Globus pallidus (tissue), 1 donor: ENCODE results near the gene ZFYVE1.
A peak's percentile ranks its signal among the peaks of the same experiment; 100 is the strongest.
"Not testable (repeated sequence)": the region's sequence is repeated elsewhere in the genome, so short reads cannot be mapped to it uniquely, and the experiment has no call there.

Experiments
- DNase-seq: peaks from one replicate; pipeline ENCODE4 v3.0.0-alpha.2; 2015; ENCODE audit warnings: low spot score

Gene ZFYVE1

GRCh38 chr14:73004641-73005040 lies 22.3 kb downstream of the ZFYVE1 start:
- DNase-seq: not testable (repeated sequence)

GRCh38 chr14:73003681-73004080 lies 23.2 kb downstream of the ZFYVE1 start:
- DNase-seq: no peak

DNA sequence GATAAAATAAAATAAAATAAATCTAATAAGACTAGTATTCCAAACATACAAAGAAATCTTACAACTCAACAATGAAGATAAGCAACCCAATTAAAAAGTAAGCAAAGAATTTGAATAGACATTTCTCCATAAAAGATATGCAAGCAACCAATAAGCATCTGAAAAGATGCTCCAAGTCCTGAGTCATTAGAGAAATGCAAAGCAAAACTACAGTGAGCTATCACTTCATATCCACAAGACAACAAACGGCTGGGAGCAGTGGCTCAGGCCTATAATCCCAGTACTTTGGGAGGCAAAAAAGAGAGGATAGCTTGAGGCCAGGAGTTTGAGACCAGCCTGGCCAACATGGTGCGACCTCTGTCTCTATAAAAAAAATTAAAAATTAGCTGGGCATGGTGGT lies 26.8 kb downstream of the ZFYVE1 start:
- no peak for DNase-seq

DNA sequence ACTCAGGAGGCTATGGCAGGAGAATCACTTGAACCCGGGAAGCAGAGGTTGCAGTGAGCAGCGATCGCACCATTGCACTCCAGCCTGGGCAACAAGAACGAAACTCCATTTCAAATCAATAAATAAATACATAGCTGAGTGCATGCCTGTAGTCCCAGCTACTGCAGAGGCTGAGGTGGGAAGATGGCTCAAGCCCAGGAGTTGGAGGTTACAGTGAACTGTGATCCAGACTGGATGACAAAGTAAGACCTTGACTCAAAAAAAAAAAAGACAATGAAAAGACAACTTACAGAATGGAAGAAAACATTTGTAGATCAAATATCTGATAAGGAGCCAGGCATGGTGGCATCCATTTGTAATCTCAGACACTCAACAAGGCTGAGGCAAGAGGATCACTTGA lies 27.6 kb downstream of the ZFYVE1 start:
- DNase-seq: no peak

- no peak for DNase-seq
These were observed 28.5 kb downstream of the ZFYVE1 start for GRCh38 chr14:72998252-72998903.

GRCh38 chr14:72996916-72997315 lies 30.0 kb downstream of the ZFYVE1 start:
- DNase-seq: no peak

- DNase-seq: no peak
These were observed 36.7 kb downstream of the ZFYVE1 start for GRCh38 chr14:72990171-72990570.

GRCh38 chr14:72986857-72987256 lies 40.0 kb downstream of the ZFYVE1 start:
- DNase-seq: no peak

- no peak for DNase-seq
These were observed 40.7 kb downstream of the ZFYVE1 start for GRCh38 chr14:72986214-72986613.

GRCh38 chr14:72982146-72982708 lies 44.7 kb downstream of the ZFYVE1 start:
- DNase-seq: no peak

GRCh38 chr14:72980863-72981262 lies 46.0 kb downstream of the ZFYVE1 start:
- DNase-seq: no peak

GRCh38 chr14:72978856-72979255 lies 48.0 kb downstream of the ZFYVE1 start:
- DNase-seq: no peak

DNA sequence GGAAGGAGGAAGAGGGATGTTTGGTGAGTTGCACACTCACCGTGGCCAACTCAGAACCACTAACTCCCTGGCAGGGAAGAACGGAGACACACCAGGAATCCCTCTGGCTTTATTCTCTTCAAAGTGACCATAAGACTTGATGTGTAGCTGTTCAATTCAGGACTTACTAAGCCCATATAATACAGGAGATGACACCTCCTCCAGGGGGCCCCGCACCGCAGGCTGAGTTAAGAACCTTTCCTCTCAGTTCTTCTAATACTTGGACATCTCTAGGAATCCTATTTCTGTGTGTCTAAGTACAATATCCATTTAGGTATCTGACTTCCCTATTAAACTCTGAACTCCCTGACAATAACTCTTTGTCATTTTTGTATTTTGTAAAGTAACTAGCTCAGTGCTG lies 51.1 kb downstream of the ZFYVE1 start:
- DNase-seq: no peak

DNA sequence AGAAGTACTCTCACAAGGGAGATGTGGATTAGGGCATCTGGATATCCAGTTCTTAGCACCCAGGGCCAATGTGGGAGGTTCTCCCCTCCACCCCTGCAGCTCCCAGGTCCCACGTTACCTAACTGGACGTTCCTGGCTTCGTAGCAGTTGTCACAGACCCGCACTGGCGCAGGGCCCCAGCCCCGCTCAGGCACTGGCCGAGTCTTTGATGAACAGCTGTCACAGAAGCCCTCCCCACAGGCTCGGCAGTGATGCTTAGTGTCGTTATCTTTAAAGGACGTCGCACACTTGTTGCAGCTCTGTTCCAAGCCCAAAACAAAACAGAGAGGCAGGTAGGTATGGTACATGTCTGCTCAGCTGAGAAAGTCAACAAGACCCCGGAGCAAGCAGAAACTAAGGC lies 52.2 kb downstream of the ZFYVE1 start:
- no peak for DNase-seq

DNA sequence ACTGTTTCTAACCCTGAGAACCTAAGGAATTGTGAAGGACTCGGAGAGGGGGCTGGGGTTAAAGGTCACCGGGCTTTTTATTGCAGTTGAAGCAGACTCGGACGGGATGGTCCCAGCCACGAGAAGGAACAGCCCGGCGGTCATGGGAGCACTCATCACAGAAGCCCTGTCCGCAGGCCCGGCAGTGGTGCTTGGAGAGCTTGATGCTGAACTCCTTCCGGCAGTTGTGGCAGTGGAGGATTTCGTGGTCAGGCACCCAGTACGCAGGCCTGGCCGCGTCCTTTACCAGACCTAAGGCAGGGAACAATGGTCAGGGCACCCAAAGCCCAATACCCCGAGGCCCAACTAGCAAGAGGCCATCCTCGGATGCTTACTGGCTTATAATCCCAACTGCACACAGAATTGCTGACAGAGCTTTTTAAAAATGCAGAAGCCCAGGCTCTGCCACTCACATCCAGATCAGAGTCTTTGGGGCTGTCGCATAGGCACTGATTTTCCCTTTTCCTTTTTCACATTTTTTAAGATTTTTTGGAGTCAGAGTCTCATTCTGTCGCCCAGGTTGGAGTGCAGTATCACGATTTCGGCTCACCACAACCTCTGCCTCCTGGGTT lies 56.0 kb downstream of the ZFYVE1 start:
- no peak for DNase-seq

DNA sequence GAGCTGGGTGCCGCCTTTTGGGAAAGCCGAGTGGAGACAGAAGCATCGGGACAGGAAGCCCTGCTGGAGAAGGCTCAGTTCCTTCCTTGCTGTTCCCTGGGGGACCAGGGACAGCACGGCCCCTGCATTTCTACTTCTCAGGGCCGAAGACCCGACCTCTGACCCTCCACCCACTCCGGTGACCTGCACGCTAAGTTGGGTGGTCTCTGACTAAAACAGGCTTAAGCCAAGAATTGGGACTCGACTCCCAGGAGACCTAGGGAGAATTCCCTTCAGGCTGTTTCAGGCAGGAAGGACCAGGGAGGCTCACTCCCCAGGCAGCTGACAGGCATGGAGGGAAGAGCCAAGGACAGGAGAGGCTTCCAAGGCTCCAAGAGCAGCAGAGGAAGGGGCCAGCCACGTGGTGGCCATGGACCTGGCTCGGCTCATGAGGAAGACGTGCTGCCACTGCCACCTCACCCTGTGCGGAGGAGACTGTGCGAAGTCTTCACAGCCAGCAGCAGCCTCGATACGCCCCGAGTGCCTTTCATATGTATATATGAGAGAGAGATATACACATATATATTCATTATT lies 56.8 kb downstream of the ZFYVE1 start:
- DNase-seq: peak; percentile 6

GRCh38 chr14:72968316-72968715 lies 58.6 kb downstream of the ZFYVE1 start:
- no peak for DNase-seq

GRCh38 chr14:72966038-72966437 lies 60.9 kb downstream of the ZFYVE1 start:
- no peak for DNase-seq

- no peak for DNase-seq
These were observed 61.7 kb downstream of the ZFYVE1 start for GRCh38 chr14:72965249-72965648.

DNA sequence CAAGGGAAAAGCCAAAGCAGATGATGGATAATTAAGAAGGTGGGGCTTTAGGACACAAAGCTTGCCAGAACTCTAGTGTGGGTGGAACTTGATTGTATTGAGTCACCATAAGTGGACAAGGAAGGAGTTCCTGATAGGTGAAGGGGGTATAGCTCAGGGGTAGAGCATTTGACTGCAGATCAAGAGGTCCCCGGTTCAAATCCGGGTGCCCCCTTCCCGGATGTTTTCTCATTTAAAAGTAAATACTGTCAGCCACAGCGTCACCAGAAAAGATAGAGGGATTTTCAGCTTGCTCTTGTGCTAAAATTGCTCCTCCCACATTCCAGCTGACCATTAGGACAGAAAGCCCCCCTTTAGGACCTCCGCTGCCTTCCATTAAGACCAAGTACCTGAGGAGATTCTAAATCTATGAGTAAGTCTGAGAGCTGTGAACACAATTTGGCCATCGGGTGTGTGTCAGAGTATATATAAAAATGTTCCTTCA lies 64.0 kb downstream of the ZFYVE1 start:
- DNase-seq: no peak

DNA sequence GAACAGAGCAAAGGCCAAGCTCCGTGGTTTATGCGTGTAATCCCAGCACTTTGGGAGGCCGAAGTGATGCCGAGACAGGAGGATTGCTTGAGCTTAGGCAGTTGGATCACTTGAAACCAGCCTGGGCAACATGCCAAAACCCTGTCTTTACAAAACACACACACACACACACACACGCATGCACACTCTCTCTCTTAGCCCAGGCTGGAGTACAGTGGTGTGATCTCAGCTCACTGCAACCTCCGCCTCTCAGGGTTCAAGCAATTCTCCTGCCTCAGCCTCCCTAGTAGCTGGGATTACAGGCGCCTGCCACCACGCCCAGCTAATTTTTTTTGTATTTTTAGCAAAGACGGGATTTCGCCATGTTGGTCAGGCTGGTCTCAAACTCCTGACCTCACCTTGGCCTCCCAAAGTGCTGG lies 64.6 kb downstream of the ZFYVE1 start:
- DNase-seq: not testable (repeated sequence)

- DNase-seq: no peak
These were observed 65.1 kb downstream of the ZFYVE1 start for GRCh38 chr14:72961579-72962335.
